MV-4-11 (cell line): ENCODE data around the gene VSTM5.

ENCODE experiments used
- DNase-seq: peaks from one replicate; lab custom pipeline; 2025; lab: John Stamatoyannopoulos, UW

The VSTM5 gene

DNA sequence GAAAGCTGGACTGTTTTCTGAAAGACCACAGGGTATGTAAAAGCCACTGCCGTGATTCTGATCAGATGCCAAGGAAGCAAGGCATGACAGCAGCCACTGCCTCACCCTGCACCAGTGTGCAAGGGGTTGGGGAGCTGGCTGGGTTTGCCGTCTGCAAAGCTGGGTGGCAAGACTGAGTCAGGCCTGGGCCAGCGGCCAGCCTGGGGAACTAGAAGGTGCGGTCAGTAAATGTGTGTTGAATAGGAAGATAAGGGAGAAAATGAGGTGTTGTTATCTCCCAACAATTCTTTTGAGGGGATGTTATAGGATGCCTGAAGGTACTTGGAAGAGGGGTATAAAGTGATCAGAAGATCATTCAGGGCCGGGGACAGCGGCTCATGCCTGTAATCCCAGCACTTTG lies 8.0 kb downstream of the VSTM5 start:
- DNase-seq, result no peak

DNA sequence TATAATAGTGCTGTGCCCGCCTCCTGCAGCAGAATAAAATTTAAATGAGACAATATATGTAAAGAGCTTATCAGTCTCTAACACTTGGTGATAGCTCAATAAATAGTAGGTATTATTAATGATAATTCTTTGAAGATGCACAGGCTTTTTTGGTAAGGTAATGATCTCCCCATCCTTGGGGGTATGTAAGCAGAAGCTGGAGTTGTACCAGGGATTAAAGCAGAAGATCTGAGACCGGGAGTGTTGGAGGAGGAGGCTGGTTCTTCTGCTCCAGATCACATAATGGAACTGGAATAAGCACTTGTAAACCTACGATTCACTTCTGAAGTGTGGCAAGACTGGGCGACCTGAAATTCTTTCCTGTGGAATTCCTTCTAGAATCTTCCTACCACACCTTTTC lies 8.4 kb downstream of the VSTM5 start:
- no peak for DNase-seq

GRCh38 chr11:93841446-93841845 lies 9.0 kb downstream of the VSTM5 start:
- no peak for DNase-seq

DNA sequence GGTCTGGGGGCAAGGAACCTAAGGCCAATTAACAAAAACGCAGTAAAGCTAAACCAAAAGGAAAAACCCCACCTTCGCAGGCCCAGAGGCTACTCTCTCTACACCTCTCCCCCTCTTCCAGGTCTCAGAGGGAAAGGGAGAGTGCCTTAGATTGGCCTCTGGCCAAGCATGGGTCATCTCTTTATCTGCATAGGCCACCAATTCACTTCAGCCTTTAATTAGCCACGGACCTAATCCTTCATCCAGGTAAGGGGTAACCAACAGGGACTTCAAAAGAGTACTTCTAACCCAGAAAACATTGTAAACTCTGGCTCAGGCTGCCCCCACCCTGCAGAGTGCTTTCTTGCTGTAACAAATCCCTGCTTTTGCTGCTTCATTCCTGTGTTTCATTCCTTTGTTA lies 9.4 kb downstream of the VSTM5 start:
- no peak for DNase-seq

- DNase-seq, result no peak
Observed at GRCh38 chr11:93840180-93840579, 10.2 kb downstream of the VSTM5 start.

GRCh38 chr11:93838967-93839366 lies 11.5 kb downstream of the VSTM5 start:
- DNase-seq, result no peak

DNA sequence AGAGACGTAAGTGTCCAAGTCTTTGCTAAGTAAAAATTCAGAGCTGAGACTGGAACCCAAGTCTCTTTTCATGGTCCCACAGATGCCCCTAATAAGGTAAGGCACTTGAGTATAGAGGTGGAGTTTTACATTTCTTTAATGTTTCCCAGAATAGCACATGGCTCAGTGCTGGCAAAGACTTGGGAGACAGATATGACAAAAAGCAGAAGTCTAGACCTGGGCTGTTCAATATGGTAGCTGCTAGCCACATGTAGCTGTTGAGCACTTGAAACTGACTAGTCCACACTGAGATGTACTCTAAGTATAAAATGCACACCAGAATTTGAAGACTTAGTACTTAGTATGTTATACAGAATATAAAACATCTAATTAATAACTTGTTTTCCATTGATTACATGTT lies 17.6 kb downstream of the VSTM5 start:
- DNase-seq, result no peak

DNA sequence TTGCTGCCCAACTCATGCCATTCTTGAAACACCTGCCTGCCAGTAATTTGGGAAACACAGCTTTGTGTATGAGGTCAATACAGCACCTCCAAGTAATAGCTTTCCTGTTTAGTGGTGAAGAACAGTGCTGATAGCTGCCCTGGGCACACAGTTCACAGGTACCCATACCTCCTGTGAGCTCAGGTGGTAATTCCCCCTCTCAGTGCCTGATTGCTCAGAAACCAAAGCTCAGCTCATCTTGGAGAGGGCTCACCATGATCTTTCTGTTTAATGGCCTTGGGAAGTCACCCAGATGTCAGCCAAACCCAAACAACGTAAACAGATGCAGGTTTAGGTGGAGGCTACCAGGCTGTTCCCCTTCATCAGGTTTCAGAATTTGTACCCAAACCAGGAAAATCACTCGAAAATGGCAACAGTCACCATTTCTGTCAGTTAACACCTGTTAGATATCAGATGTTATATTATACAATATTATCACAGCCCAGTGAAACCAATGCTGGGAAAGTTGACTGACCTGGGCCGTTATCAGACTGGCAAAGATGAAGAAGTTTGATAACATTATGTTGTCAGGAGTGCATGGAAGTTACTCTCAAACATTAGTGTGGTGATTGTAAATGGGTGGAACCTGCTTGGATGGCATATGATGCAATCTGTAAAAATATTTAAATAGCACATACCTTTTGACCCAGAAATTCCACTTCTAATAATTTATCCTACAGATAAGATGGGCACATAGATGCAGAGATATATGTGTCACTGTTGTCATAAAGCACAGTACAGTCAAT lies 18.9 kb downstream of the VSTM5 start:
- no peak for DNase-seq

DNA sequence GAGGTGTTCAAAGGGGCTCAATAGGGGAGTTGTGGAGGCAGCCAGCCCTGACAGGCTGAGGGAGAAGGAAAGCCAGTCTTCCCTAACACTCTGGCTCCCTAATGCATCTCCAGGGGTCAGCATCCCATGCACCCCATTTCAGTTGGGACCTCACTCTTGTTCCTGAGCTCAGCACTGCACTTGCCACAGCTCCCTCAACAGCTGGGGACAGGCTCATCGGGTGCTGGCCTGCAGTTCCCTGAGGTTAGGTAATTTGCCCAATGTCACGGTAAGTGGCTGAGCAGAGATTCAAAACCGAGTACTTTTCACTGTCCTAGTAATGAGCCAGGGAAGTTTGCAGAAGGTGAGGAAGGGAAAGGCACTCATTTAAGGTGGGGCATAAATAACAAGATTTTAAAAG lies 20.8 kb downstream of the VSTM5 start:
- DNase-seq, result no peak

DNA sequence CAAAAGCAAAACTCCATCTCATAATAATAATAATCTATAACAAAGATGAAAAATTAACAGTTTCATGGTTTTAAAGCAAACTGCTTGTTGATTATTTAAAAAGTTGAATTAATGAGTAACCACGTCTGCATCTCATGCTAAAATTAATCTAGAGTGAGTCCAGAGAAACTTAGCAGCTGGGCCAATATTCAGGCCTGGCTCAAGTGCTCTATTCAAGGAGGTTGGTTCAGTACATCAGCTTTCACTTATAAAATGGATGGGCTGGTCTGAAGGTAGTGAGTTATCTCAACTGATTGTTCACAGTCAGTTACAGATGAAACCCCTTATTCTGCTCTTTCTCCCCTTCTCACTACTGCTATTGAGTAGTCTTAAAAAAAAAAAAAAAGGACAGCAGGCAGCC lies 23.1 kb downstream of the VSTM5 start:
- DNase-seq, result no peak

GRCh38 chr11:93823210-93823609 lies 27.2 kb downstream of the VSTM5 start:
- no peak for DNase-seq

DNA sequence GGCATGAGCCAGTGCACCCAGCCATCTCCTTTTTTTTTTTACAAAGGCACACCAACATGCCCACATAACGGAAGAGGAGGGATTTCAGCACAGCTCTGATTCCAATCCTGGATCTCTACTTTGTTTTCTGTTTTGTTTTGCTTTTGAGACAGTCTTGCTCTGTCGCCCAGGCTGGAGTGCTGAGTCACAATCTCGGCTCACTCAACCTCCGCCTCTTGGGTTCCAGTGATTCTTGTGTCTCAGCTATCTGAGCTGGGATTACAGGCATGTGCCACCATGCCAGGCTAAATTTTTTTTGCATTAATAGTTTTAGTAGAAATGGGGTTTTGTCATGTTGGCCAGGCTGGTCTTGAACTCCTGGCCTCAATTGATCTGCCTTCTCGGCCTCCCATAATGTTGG lies 28.1 kb downstream of the VSTM5 start:
- DNase-seq, result no peak

GRCh38 chr11:93821617-93822016 lies 28.8 kb downstream of the VSTM5 start:
- DNase-seq, result no peak

GRCh38 chr11:93820847-93821246 lies 29.6 kb downstream of the VSTM5 start:
- no peak for DNase-seq

- DNase-seq, result no peak
Observed at GRCh38 chr11:93819966-93820695, 30.3 kb downstream of the VSTM5 start.

DNA sequence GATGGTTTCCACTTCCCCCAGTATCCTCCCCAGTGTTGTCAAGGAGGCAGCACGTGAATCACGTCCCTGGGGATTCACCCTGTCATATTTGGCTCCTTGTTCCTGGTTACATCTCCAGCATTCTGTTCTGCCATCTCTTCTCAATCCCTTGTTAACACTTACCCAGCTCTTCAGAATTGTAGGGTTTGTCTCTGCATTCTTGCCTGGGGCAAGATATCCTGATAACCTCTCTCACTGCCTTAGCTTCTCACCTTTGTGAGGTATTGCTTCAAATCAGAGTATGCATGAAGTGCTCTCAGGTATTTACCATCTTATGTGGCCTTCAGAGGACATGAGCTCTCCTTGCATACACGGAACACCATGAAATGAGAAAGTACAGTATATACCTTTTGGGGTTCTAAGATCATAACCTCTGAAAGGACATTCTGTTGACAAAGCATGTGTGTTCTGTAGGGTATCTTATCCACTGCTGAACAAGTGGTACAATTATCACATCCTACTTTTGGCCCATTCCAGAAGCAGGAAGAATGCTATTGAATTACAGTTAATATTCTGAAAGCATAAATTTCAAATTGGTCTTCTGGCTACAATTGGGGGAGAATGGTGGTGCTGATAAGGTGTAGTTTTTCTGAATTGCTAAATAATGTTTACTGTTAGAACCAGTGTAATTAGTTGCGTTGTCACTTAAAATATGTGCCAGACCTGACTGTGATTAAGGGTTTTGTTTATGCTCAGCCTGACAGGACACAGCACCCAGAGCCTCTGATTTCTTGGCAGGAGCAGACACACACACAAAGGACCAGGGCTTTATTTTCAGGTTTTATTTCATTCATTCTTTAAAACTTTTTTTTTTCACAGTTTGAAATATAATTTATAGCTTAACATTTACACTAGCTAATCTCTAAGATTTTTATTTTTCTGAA lies 32.7 kb downstream of the VSTM5 start:
- DNase-seq, result no peak

- no peak for DNase-seq
Observed at GRCh38 chr11:93814966-93815633, 35.3 kb downstream of the VSTM5 start.

DNA sequence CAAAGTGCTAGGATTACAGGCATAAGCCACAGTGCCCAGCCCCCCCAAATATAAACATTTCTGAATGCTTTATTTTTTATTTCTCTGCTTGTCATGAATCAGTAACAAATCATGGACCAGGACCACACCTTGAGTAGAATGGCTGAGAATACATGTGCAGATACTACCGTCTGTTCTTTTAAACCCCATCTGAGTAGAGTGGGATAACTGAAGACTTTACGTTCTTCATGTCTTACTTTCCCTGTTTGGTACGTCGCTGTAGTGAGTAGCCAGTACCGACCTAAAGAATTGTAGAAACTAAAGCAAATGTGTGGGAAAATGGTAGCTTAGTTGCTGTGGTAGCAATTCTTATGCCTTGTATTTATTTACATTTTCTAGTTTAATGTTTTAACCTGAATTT lies 36.4 kb downstream of the VSTM5 start:
- no peak for DNase-seq

GRCh38 chr11:93807980-93808379 lies 42.4 kb downstream of the VSTM5 start:
- DNase-seq, result no peak

DNA sequence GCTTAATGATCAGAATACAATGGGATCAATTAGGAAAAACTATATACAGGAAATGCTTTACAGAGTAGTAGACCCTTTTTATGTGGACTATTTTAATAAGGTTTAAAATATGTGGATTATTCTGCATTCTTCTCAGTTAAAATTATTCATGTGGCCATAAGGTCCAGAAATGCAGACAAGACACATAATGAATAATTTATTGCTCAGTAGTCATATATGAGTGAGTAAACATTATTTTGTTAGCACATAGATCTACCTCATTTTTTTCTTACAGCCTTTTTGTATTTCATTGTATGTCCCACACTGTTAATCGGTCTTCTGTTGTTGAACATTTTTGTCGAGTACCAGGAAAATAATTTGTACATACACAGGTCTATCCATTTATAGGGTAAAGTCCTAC lies 45.5 kb downstream of the VSTM5 start:
- DNase-seq, result no peak

GRCh38 chr11:93801366-93801765 lies 49.1 kb downstream of the VSTM5 start:
- DNase-seq, result no peak
